Nephron (organoid): ENCODE data around the gene ARHGEF37.

Experiments
- H3K27ac Mint-ChIP-seq, 3 experiments: 2 replicates each; pipeline ENCODE4 v1.8.0; 2020; ENCODE audit warnings: mixed read lengths in 3 of 3, mild to moderate bottlenecking in 2 of 3, moderate library complexity in 1 of 3
- H3K27me3 Mint-ChIP-seq: 2 replicates; pipeline ENCODE4 v1.8.0; 2021; ENCODE audit warnings: low read depth, mild to moderate bottlenecking, moderate library complexity, mixed read lengths
- H3K36me3 Mint-ChIP-seq: 2 replicates; pipeline ENCODE4 v1.8.0; 2020; ENCODE audit warnings: low read depth, mixed read lengths
- H3K4me1 Mint-ChIP-seq: 2 replicates; pipeline ENCODE4 v1.8.0; 2020; ENCODE audit warnings: mixed read lengths
- H3K4me3 Mint-ChIP-seq, 3 experiments: 2 replicates each; pipeline ENCODE4 v1.8.0; 2020; ENCODE audit warnings: mild to moderate bottlenecking in 3 of 3, mixed read lengths in 3 of 3, moderate library complexity in 2 of 3
- H3K9me3 Mint-ChIP-seq: 2 replicates; pipeline ENCODE4 v1.8.0; 2020; ENCODE audit warnings: mixed read lengths
- CTCF ChIP-seq, 3 experiments: fragments of 200-600 bp; sonication (generic); IDR thresholded peaks; one replicate each; pipeline ENCODE4 v1.5.0; 2021; ENCODE audit warnings: antibody characterized with exemption in 3 of 3; ENCODE audit not compliant: unreplicated experiment in 3 of 3

Gene ARHGEF37

GRCh38 chr5:149632311-149633251, 51.3 kb downstream of the ARHGEF37 start:
- Mint-ChIP-seq H3K36me3 (no peaks in the 10 kb centered on the region), H3K4me3 (no peak overlapping the region), H3K27ac (peak overlapping the region in 2 of 3 experiments; percentile 1 to 15), H3K27me3 (no peaks in the 10 kb centered on the region), H3K4me1 (peaks cover 10% of the 10 kb centered on the region), H3K9me3 (no peaks in the 10 kb centered on the region)
- no peak for TF ChIP-seq CTCF (IDR thresholded peaks at IDR 0.05; ENCODE audit: unreplicated experiment in 3 of 3)

DNA sequence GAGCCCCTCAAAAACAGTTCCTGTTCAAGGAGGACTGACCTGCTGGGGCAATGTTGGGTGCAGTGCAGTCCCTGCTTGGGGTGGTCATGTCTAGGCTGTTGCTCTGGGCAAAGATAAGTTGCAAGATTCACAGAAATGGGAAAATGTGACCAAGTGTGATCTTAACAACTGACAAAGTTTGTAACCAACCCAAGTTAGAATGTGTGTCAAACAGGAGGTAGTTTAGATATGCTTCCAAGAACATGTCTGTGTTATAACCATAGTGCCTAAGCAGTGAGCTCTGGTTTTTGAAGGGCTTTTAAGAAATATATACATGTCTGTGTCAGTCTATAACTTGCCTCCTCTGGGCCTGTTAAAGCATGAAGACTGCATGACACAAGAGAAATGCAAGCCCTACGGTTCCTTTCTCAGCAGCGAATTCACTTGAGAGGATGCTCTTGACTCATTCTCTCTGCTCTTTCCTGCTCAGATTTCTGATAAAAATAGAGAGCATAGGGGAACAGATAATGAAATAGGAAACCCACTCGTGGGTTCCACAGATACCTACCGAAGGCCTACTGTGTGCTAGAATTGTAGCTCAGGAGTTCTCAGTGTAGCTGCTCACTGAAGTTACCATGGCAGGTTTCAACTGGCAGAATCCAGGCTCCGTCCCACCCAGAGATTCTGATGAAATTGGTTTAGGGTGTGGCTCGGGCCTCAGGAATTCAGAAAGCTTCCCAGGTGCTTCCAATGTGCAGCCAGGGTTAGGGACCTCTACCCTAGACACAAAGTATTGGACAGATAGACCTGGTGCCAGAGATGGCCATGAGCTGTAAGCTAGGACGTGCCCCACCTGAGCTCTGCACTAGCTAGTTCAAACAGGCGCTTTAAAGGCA, 52.4 kb downstream of the ARHGEF37 start:
- peaks cover 10% of the 10 kb centered on the region for H3K4me1 Mint-ChIP-seq
- H3K27me3 Mint-ChIP-seq, result no peaks in the 10 kb centered on the region
- no peak for TF ChIP-seq CTCF (IDR thresholded peaks at IDR 0.05; ENCODE audit: unreplicated experiment in 3 of 3)
- no peak overlapping the region for H3K27ac Mint-ChIP-seq
- no peaks in the 10 kb centered on the region for H3K36me3 Mint-ChIP-seq
- H3K9me3 Mint-ChIP-seq, result no peaks in the 10 kb centered on the region
- H3K4me3 Mint-ChIP-seq, result no peak overlapping the region

- Mint-ChIP-seq H3K4me1 (peaks cover 14% of the 10 kb centered on the region), H3K27ac (no peak overlapping the region), H3K9me3 (no peaks in the 10 kb centered on the region), H3K4me3 (no peak overlapping the region), H3K27me3 (no peaks in the 10 kb centered on the region), H3K36me3 (no peaks in the 10 kb centered on the region)
- no peak for TF ChIP-seq CTCF (IDR thresholded peaks at IDR 0.05; ENCODE audit: unreplicated experiment in 3 of 3)
Measured at GRCh38 chr5:149635394-149635793, 54.1 kb downstream of the ARHGEF37 start.

GRCh38 chr5:149636191-149636860, 55.0 kb downstream of the ARHGEF37 start:
- no peaks in the 10 kb centered on the region for H3K36me3 Mint-ChIP-seq
- H3K27ac Mint-ChIP-seq, result no peak overlapping the region
- H3K27me3 Mint-ChIP-seq, result no peaks in the 10 kb centered on the region
- H3K9me3 Mint-ChIP-seq, result no peaks in the 10 kb centered on the region
- TF ChIP-seq CTCF (IDR thresholded peaks at IDR 0.05; ENCODE audit: unreplicated experiment in 3 of 3), result no peak
- H3K4me1 Mint-ChIP-seq, result peaks cover 18% of the 10 kb centered on the region
- H3K4me3 Mint-ChIP-seq, result no peak overlapping the region

DNA sequence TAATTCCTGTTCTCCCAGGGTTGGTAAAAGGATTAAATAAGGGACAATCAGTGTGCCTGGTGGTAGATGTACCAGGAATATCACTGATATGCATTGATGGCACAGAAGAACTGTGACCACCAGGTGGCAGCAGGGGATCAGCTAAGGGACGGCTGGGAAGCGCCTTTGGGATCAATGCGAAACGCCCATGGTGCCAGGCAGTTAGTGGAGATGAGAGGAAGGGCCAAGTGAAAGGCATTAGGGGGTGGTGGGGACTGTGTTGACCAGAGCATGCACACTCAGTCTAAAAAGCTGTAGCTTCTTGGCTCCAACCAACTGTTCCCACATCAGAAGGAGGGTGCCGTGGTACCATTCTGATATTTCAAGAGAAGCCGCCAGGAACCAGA, 55.6 kb downstream of the ARHGEF37 start:
- H3K9me3 Mint-ChIP-seq, result no peaks in the 10 kb centered on the region
- H3K36me3 Mint-ChIP-seq, result no peaks in the 10 kb centered on the region
- H3K4me3 Mint-ChIP-seq, result no peak overlapping the region
- peaks cover 18% of the 10 kb centered on the region for H3K4me1 Mint-ChIP-seq
- H3K27ac Mint-ChIP-seq, result no peak overlapping the region
- no peaks in the 10 kb centered on the region for H3K27me3 Mint-ChIP-seq
- TF ChIP-seq CTCF (IDR thresholded peaks at IDR 0.05; ENCODE audit: unreplicated experiment in 3 of 3), result peak; percentile 73 to 82 (median 76)
